Panc1 (cell line): ENCODE data around the gene PSMD7. TPM values are rescaled to one million over a fixed set of nuclear protein-coding genes. Genes with fewer than 3 reads are reported as not detected.

ENCODE experiments used
- ATAC-seq: fragments of 200-7000 bp; cut with Tn5 transposase; 2 replicates; pipeline ENCODE4 v1.9.1; 2020; ENCODE audit warnings: mild to moderate bottlenecking, moderate library complexity
- BruUV-seq: library from RNA; stranded (reverse); fragments of 400-500 nt; replicated peaks from 2 replicates; lab custom pipeline; 2021; lab: Mats Ljungman, UMichigan
- CTCF ChIA-PET: fragments of 300-600 bp; sonication (Branson Sonifier 250); formaldehyde crosslinking; loops from one replicate; lab custom pipeline; 2022; ENCODE audit warnings: antibody characterized with exemption; lab: Charles Lee
- POLR2A ChIA-PET: fragments of 300-600 bp; sonication (Branson Sonifier 250); formaldehyde crosslinking; loops from one replicate; lab custom pipeline; 2022; ENCODE audit warnings: antibody characterized with exemption; lab: Charles Lee
- DNase-seq: peaks from one replicate; pipeline ENCODE4 v3.0.0-alpha.2; 2010; ENCODE audit warnings: low read depth, low spot score
- H3K27ac ChIP-seq: 2 replicates; pipeline ENCODE4 v1.5.1; 2011; ENCODE audit warnings: mild to moderate bottlenecking, low read length, inconsistent platforms
- H3K27me3 ChIP-seq: fragments of 200-500 bp; sonication (Bioruptor generic); 2 replicates; pipeline ENCODE4 v1.6.0; 2014; ENCODE audit warnings: low read length, inconsistent platforms; ENCODE audit not compliant: control insufficient read depth, insufficient read depth
- H3K36me3 ChIP-seq: fragments of 200-500 bp; sonication (Bioruptor generic); 2 replicates; pipeline ENCODE4 v1.5.1; 2014; ENCODE audit warnings: inconsistent platforms, mild to moderate bottlenecking, low read length, moderate library complexity; ENCODE audit not compliant: control insufficient read depth, insufficient read depth
- H3K4me1 ChIP-seq: 2 replicates; pipeline ENCODE4 v1.5.1; 2011; ENCODE audit warnings: inconsistent platforms, mild to moderate bottlenecking, low read length, moderate library complexity; ENCODE audit not compliant: control insufficient read depth, insufficient read depth
- H3K4me3 ChIP-seq, 2 experiments: 2 replicates each; pipeline ENCODE4 v1.5.1; 2011 to 2012; ENCODE audit warnings: low read depth in 2 of 2, low read length in 2 of 2, mild to moderate bottlenecking in 2 of 2, inconsistent platforms in 1 of 2, moderate library complexity in 1 of 2
- H3K9me3 ChIP-seq: fragments of 200-500 bp; sonication (Bioruptor generic); 2 replicates; pipeline ENCODE4 v1.5.1; 2014; ENCODE audit warnings: low read depth, mild to moderate bottlenecking, inconsistent platforms, low read length, moderate library complexity; ENCODE audit not compliant: control insufficient read depth, insufficient read depth
- POLR2AphosphoS5 ChIP-seq: IDR thresholded peaks from 2 replicates; pipeline ENCODE4 v1.6.1; 2012; ENCODE audit warnings: mild to moderate bottlenecking, low read depth, low read length, moderate library complexity
- SIN3A ChIP-seq: IDR thresholded peaks from 2 replicates; pipeline ENCODE4 v1.6.1; 2012; ENCODE audit warnings: low read depth, mild to moderate bottlenecking, low read length, moderate library complexity, borderline replicate concordance; ENCODE audit not compliant: insufficient read depth
- TCF7L2 ChIP-seq: IDR thresholded peaks from 2 replicates; pipeline ENCODE4 v1.6.1; 2011; ENCODE audit warnings: mild to moderate bottlenecking, low read depth, low read length, inconsistent platforms
- in situ Hi-C: cut with HindIII; loops from 2 replicates; pipeline ENCODE4 v1.10.0; 2016; ENCODE audit warnings: low sequenced_read_pairs, low pct_unique_long_range_greater_than_20kb
- intact Hi-C: fragments of 100-400 bp; cut with micrococcal nuclease; formaldehyde crosslinking; loops from one replicate; pipeline ENCODE4 v1.10.0; 2022; ENCODE audit not compliant: unreplicated experiment
- total RNA-seq: library from RNA; stranded (reverse); gene quantifications from one replicate; pipeline ENCODE4 v1.2.1, GENCODE V29; 2021; ENCODE audit not compliant: unreplicated experiment
- TF ChIP-seq, protein P1 (sequence below), 2 experiments: IDR thresholded peaks; 2 replicates each; pipeline ENCODE4 v1.6.1; 2011 to 2012; ENCODE audit warnings: low read depth in 2 of 2, control low read depth in 1 of 2, low read length in 1 of 2, mild to moderate bottlenecking in 1 of 2, moderate library complexity in 1 of 2; ENCODE audit not compliant: insufficient read depth in 1 of 2
- TF ChIP-seq, protein P2 (sequence below): fragments of 450-650 bp; IDR thresholded peaks from 2 replicates; pipeline ENCODE4 v1.5.1; 2017; ENCODE audit warnings: mild to moderate bottlenecking

PSMD7 gene
- total RNA-seq, 1 experiment from 2014 or later = 83.9 TPM

DNA sequence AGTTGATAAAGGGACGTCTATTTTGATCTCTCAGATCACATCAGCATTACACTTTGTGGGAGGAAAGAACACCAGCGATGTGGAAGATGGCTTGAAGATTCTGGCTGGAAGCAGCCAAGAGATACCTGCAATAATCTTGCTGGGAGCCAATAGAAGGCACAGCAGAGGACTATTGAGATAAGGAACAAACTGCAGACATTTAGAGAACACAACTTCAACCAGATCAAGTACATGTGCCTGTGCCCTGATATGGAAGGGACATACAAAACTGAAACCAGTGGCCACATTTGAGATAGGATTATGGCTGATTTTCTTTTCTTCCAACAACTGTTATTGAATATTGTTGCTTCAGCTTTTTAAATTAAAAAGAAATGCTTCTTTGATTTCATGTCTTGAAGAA is 18.6 kb upstream of the PSMD7 start:
- ATAC-seq = no peak
- H3K27me3 ChIP-seq = peaks cover 2% of the 10 kb centered on the region
- no TSS peak for BruUV-seq
- intact Hi-C loops (no loop called here), in situ Hi-C loops (no loop called here)
- no peaks in the 10 kb centered on the region for H3K9me3 ChIP-seq
- DNase-seq = no peak
- H3K36me3 ChIP-seq = no peaks in the 10 kb centered on the region
- H3K27ac ChIP-seq = no peak overlapping the region
- TF ChIP-seq SIN3A = no peak
- TF ChIP-seq POLR2AphosphoS5 = no peak
- TF ChIP-seq, protein P1, sequence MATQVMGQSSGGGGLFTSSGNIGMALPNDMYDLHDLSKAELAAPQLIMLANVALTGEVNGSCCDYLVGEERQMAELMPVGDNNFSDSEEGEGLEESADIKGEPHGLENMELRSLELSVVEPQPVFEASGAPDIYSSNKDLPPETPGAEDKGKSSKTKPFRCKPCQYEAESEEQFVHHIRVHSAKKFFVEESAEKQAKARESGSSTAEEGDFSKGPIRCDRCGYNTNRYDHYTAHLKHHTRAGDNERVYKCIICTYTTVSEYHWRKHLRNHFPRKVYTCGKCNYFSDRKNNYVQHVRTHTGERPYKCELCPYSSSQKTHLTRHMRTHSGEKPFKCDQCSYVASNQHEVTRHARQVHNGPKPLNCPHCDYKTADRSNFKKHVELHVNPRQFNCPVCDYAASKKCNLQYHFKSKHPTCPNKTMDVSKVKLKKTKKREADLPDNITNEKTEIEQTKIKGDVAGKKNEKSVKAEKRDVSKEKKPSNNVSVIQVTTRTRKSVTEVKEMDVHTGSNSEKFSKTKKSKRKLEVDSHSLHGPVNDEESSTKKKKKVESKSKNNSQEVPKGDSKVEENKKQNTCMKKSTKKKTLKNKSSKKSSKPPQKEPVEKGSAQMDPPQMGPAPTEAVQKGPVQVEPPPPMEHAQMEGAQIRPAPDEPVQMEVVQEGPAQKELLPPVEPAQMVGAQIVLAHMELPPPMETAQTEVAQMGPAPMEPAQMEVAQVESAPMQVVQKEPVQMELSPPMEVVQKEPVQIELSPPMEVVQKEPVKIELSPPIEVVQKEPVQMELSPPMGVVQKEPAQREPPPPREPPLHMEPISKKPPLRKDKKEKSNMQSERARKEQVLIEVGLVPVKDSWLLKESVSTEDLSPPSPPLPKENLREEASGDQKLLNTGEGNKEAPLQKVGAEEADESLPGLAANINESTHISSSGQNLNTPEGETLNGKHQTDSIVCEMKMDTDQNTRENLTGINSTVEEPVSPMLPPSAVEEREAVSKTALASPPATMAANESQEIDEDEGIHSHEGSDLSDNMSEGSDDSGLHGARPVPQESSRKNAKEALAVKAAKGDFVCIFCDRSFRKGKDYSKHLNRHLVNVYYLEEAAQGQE (IDR thresholded peaks at IDR 0.05; ENCODE audit: insufficient read depth in 1 of 2, low read depth in 2 of 2, low read length in 1 of 2) = no peak
- TF ChIP-seq TCF7L2 = no peak
- TF ChIP-seq, protein P2, sequence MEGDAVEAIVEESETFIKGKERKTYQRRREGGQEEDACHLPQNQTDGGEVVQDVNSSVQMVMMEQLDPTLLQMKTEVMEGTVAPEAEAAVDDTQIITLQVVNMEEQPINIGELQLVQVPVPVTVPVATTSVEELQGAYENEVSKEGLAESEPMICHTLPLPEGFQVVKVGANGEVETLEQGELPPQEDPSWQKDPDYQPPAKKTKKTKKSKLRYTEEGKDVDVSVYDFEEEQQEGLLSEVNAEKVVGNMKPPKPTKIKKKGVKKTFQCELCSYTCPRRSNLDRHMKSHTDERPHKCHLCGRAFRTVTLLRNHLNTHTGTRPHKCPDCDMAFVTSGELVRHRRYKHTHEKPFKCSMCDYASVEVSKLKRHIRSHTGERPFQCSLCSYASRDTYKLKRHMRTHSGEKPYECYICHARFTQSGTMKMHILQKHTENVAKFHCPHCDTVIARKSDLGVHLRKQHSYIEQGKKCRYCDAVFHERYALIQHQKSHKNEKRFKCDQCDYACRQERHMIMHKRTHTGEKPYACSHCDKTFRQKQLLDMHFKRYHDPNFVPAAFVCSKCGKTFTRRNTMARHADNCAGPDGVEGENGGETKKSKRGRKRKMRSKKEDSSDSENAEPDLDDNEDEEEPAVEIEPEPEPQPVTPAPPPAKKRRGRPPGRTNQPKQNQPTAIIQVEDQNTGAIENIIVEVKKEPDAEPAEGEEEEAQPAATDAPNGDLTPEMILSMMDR = no peak
- ChIA-PET POLR2A (no interaction called here), CTCF (no interaction called here)
- no peak overlapping the region for H3K4me3 ChIP-seq
- H3K4me1 ChIP-seq = no peaks in the 10 kb centered on the region

DNA sequence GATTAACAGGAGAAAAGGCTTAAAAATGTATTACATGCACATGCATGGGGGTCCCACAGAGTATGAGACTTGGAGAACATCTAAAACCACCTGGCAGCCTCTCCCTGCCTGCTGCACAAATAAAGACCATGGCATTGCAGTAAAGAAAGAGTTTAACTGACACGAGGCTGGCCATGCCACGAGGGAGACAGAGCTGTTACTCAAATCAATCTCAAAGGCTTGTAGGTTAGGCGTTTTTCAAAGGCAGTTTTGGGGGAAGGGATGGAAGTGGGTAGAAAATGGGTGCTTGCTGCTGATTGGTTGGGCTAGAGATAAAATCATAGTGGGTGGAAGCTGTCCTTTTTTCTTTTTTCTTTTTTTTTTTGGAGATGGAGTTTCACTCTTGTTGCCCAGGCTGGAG is 17.3 kb upstream of the PSMD7 start:
- ChIA-PET CTCF (no interaction called here), POLR2A (no interaction called here)
- no TSS peak for BruUV-seq
- TF ChIP-seq, protein P1 (IDR thresholded peaks at IDR 0.05; ENCODE audit: insufficient read depth in 1 of 2, low read depth in 2 of 2, low read length in 1 of 2) = no peak
- TF ChIP-seq, protein P2 = no peak
- TF ChIP-seq SIN3A (no peak), TCF7L2 (no peak), POLR2AphosphoS5 (no peak)
- no peaks in the 10 kb centered on the region for H3K4me1 ChIP-seq
- DNase-seq (no peak), ATAC-seq (no peak)
- in situ Hi-C loops (no loop called here), intact Hi-C loops (no loop called here)
- H3K36me3 ChIP-seq = no peaks in the 10 kb centered on the region
- peaks cover 2% of the 10 kb centered on the region for H3K27me3 ChIP-seq
- no peaks in the 10 kb centered on the region for H3K9me3 ChIP-seq
- H3K27ac ChIP-seq = no peak overlapping the region
- no peak overlapping the region for H3K4me3 ChIP-seq
